ENCODE data around the gene NTF3.
"Not testable (repeated sequence)": the region's sequence is repeated elsewhere in the genome, so short reads cannot be mapped to it uniquely, and the experiment has no call there.

Gene NTF3

DNA sequence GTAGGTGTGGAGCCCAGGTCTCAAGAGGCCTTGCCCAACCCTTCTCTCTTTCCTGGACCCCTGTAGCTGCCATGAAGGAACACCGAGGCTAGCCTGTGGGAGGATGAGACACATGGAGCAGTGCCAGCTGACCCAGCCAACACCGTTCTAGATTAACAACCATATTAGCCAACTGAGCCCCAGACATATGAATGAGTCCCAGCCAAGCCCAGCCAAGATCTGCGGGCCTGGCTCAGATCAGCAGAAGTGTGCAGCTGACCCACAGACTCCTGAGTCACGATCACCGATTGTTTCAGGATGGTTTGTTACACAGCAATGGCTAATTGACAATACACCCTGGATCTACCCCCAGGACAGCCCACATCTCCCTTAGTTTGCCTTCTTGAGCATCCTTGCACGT lies 82.1 kb downstream of the NTF3 start:
- DNase-seq: no peak

DNA sequence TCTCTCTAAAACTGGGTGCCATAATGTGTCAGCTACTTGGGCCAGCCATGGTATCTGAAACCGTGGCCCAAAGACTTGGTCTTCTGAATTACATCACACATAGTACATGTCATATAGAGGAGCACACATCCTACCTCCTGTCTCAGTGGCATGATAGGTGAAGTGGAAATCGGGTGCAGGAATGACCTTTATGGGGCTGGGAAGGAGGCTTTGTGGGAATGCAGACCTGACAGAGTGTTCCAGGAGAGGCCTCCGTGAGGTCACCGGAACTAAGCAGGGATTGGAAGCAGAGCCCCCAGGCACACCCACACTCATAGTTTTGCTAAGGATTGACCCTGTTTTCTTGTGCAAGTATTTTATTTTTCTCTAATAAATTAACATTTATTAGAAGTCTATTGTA lies 82.6 kb downstream of the NTF3 start:
- no peak for DNase-seq

DNA sequence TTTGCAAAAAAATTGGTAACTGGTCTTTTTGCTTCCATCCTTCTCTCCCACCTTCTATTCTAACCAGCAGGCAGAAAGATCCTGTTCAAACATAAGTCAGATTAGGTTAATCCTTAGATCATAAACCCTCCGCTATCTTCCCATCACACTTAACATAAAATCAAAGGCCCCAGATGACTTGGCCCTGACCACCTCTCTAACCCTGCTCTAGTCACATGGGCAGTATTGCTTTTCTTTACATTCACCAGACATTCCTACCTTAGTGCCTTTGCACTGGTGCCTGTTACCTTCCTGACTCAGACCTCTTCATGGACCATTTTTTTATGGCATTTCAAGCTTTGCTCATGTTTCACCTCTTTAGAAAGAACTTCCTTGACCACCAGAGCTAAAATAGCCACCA lies 83.5 kb downstream of the NTF3 start:
- DNase-seq: no peak

DNA sequence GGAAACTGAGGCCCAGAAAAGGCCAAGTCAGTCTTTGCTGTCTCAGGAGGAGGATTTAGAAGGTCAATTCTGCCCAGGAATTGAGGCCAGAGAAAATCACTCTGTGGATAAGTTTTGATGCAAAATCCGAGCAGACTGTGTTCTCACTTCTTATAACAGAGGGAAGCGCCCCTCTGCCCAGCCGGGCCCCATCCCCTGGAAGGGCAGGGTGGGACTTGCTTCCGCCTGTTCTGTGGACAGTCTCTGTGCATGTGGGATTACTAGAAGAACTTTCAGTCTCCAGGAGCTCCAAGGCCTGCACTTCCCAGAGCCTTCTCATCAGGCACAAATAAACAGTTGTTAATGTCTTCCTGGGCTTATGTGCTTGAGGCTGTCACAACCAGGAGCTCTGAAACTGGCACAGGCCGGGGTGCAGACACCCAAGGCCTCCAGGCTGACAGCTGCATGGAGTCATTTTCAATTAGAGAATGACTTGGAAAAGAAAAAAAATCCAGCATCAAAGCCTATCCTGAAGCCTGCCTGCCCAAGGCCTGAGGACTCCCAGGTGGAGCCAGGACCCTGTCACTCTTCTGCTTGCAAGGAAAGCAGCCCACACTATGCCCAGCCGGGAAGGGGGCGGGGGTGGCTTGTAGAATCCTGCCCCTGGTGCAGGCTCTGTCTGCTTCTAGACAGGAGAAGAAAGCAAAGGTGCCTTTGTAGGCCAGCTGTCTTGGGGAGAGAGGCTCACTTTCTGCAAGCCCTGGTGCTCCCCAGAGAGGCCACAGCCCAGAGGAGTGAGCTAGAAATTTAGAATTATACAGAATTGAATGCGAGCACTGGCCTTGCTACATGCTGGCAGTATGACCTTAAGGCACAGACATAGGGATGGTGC lies 84.7 kb downstream of the NTF3 start:
- DNase-seq: no peak

DNA sequence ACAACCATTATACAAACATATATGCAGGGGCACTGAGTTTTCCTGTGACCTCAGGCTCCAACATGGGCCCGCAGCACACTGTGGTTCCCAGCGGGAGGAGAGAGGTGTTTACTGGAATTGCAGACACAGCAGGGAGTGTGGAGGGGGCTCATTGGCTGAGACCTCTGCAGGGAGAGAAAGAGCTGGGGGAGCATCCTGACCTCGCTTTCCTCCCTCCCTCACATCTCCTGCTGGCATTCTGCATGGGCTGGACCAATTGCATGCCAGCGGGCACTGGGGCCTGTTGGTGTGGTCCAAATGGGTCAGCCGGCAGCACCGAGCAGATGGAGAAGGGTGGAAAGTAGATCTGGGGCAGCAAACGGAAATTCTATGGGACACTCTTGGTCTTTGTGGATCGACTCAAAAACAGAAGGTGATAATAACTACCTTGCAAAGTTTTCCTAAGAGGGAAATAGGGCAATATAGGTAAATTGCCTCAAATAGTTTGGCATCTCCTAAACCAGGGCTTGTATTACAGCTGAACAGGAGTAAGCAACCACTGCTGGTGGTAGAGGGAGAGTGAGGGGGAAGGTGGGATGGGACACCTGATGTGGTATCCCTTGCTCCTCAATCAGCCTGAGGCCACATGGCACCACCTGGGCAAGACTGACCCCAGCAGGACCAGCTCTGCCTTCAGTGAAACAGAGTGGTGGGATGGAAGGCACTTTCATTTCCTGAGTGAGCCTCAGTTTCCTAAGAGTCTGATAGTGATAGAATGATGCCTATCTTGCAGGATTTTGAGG lies 86.9 kb downstream of the NTF3 start:
- no peak for DNase-seq

DNA sequence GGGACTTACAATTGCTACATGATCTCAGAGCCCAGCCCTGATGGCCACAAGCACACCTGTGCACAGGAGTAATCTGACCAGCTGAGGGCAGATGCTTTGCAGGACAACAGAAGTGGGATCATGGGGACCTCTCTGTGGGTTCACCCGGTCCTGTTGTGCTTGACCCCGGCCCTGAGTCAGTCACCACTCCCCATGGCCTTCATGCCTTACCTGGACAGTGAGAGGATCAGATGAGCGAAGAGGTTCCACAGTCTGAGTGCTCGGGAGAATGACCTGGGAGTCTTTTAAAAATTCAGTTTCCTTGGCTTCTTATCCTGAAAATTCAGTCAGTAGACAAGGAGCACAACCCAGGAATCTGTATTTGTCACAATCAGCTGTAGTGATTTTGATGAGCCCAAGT lies 88.1 kb downstream of the NTF3 start:
- no peak for DNase-seq

DNA sequence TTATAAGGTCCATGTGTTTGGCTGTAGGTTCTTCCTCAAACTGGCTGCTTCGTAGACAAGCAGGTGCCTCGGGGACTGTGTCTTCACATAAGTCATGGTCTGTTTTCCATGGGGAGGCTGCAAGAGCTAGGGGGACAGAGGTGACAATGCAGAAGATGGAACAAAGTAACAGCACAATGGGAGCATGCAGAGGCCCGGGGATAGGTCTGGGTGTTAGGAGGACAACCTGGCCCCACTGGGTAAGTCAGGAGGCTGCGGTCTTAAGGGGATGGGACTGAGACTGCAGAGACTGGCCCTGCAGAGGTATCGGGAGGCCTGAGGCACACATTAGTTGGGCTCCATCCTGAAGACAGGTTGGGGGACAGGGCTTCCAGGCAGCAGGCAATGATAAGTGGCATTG lies 88.9 kb downstream of the NTF3 start:
- DNase-seq: no peak

DNA sequence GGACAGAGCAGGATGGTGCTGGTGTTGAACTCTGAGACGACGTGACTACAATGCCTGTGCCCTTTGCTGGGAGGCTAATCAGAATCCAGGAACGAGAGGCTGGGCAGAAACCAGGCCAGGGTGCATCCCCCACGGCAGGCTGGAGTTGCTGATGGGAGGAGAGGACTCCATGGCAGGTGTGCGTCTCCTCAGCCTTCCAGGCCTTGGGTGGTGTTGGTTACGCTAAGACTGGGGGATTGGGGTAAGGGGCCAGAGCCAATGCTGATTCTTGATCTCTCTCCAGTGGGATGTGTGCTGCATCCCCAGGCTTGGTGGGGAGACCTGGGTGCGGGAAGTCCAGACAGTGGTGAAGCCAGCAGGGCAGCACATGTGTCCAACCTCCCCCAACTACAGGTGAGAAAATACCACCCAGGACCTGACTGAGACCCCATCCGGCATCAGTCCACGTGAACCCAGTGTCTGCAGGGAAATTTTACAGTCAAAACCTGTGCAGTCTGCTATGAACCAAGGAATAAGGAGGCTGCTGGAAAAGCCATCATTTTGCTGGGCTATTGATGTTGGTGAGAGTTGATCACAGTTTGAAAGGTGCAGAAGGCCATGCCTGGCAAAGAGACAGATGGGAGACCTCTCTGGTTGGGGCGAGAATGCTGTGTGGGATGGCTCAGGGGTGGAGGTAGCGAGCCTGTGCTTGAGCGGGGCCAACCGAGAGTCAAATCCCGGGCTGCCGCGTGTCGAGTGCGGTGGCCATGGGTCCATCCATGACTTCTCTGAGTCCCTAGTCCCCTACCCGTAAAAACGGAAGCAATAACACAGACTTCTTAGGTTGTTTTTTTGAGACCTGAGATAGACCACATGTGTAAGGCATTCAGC lies 89.8 kb downstream of the NTF3 start:
- DNase-seq: no peak

DNA sequence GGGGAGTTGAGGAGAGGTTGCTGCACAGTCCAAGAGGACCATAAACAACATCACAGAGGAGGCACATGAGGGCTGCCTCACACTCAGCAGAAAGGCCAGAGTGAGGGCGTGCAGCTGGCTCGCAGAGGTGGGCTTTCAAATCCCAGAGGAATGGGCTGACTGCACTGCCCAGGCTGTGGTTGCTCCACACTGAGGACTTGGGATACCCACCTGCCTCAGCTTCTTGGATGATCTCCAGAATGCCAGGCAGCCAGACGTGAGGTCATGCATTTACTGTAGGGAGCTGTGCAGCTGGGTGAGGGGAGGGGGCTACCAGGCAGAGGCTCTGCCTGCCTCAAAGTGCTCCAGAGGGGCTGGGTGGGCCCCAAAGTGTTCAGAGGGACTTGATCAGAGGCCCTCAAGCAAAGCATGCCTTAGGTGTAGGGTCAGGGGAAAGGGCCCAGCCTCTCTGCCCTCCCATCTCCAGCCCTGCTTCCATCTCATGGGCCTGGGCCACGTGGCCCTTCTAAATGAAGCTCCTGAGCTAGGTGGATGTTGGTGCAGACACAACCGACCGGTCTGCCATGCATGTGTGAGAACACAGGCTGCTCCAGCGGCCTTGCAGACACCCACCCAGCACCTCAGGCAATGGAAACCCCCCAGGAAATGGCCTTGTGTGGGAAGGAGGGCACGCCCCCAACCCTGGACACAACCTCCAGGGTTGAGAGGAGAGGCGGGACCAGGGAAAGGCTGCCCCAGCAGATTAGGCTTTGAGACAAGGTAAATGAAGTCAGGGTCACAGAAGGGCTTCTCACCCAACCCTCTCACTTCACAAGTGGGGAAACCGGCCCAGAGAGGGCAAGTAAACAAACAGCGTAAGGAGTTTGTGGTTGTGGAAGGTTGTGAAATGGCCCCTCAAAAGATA lies 90.8 kb downstream of the NTF3 start:
- no peak for DNase-seq

DNA sequence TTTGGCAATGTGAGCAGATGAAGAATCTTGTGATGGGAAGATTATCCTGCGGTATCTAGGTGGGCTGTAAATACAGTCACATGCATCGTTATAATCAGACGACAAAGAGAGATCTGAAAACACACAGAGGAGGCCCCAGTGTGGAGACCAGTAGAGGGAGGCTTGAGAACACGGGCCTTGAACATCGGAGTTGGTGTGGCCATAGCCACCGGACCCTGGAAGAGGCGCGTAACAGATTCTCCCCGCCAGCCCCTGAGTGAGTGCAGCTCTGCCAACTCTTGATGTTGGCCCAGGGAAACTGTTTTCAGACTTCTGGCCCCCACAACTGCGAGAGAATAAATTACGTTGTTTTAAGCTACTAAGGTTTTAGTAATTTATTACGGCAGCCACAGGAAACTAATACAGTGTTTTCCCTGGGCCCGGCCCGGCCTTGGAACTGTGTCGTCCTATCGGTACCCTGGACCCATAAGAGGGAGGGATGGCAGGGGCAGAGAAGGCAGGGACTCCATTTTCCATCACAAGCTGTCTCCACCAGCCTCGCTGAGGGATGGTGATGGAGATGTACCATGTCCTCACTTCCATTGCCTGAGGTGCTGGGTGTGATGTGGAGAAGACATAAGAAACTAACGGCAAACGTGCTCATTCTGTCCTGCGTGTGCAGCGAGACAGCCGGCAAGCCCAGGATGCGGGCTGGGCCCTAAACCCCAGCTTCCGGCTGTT lies 91.6 kb downstream of the NTF3 start:
- no peak for DNase-seq

DNA sequence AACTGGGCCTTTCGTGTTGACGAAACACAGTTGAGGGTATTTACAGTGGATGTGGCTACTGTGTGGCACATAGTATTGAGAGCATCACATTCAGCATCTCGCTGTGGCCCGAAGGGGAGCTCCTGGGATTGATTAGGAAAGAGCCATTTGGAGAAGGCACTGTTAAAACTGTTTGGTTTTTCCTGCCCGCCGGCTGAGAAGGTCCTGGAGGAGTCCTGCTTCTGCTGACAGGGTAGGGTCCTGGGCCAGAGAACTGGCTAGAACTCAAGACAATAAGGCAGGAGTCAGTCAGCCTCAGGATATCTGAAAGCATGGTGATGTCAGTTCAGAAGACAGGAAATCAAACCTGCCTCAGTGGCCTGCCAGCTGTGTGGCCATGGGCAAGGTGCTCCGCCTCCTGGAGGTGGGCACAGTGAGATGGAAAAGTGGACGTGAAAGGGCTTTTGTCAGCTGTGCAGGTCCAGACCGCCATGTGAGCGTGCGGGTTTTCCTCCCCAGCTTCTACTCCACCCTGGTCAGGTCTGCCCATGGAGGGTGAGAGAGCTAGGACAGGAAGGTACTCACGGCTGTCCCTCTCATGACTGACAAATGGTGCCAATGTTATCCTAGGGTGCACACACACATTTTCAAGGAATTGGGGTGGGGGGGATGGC lies 92.3 kb downstream of the NTF3 start:
- DNase-seq: no peak

DNA sequence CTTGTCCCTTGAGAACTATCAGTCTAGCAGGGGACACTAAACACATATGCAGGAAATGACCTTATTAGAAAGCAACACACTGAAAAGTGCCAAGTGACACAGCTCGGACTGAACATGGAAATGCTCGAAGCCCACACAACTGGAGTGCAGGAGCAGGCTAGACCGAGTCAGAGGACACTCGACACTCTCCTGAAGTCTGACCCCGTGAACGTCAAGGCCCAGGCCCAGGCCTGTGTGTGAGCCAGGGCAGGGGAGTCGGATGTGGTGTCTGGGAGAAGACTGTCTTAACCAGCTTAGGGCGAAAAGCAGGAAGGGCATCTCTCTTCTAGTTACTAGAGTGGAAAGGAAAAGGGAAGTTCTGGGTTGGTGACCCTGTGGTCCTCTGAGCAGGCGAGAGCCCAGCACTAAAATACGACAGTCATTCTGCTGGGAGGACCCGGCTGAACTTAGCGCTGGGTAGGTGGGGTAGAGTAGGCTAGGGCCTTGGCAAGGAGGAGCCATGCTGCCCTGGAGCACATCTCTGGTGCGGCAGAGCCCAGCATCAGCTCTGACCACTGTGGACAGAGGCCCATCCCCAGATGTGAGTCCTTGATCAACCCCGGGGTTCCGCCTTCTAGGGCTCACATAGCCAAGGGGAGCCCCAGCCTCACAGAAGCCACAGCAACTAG lies 93.0 kb downstream of the NTF3 start:
- DNase-seq: no peak

DNA sequence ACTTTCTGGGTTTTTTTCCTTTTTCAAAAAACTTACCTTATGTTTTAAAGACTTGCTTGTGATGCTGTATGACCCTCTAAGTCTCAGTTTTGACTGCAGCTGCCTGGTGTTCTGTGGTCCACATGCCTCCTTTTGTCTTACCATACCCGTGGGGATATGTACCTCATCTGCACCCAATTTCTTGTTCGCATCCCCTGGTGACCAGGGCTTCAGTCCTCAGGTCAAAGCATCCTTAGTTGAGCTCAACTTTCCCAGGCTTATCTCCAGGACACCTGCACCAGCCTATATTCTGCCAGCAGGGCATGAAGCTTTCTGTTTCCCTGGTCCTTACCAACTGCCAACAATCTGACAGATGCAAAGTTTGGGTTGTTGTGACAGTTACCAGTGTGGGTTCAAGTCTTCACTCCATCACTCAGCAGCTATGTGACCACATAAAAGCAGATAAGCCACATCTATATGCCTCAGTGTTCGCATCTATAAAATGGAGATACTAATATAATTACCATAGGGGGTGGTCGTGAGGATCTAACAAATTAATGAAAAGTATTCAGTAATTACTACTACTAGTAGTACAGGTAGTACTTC lies 94.0 kb downstream of the NTF3 start:
- DNase-seq: no peak

DNA sequence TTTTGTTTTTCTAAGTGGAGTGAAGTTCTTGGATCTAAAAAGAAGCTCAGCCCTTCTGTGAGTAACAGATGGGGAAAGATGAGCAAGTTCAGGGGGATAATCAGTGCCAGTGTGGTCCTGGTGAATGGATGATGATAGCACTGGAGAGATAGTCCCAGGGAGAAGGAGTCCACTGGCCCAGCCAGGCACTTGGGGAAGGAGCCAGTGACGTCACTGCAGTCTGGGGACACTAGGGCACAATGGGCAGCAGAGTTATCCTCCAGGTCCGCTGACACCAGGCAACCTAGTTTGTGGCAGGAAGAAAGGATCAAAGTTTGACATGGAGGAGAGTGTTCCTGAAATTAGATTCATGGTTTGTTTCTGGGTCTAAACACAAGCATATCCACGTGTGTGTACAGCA lies 101.5 kb downstream of the NTF3 start:
- DNase-seq: no peak

DNA sequence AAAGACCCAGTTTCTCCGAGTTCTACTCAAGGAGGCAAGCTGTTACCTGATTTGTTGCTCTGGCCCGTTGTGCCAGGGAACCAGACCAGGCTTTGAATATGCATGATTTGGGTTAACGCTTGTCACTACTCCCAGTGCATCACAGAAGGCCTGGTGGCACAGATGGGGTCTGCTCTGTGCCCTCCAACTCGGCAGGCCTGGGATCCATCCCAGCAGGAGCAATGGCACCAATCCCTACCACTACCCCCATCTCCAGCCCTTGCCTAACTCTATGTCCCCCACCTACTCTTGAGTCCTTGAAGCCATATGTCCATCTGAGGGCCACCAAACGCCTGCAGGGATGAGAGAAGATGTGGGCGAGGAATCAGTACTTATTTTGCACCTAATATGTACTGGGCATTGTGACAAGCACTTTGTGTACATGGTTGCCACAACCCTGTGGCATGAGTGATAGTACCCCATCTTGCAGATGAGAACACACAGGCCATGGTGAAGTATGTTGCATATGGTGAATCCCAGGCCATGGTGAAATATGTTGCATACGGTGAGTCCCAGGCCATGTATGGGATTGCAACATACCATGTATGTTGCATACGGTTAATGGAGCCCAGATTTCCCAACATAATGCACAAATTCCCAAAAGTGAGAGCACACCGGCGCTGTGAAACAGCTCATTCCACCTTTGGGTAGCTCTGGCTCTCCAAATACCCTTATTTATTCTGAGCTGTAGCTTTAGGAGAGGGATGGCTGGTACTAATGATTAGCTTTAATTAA lies 102.7 kb downstream of the NTF3 start:
- no peak for DNase-seq

DNA sequence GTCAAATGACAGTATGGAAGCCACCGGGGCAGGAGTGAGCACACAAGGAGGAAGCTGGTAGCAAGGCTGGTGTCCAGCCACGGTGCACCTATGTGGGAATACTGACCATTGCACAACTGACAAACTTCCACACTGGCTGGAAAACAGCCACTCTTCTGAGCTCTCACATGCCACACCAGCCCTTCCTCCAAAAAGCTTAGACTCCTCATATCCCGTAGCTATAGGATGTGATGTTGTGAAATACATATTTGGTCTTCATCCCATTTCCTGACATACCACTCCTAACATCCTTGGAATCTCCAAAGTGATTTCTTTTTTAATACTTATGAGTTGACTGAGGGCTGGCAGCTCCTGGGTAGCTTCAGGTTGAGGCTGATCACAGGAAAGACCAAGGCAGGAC lies 103.6 kb downstream of the NTF3 start:
- DNase-seq: no peak

DNA sequence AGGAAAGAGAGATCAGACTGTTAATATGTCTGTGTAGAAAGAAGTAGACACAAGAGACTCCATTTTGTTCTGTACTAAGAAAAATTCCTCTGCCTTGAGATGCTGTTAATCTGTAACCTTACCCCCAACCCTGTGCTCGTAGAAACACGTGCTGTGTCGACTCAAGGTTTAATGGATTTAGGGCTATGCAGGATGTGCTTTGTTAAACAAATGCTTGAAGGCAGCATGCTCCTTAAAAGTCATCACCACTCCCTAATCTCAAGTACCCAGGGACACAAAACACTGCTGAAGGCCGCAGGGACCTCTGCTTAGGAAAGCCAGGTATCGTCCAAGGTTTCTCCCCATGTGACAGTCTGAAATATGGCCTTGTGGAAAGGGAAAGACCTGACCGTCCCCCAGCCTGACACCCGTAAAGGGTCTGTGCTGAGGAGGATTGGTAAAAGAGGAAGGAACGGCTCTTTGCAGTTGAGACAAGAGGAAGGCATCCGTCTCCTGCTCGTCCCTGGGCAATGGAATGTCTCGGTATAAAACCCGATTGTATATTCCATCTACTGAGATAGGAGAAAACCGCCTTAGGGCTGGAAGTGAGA lies 105.2 kb downstream of the NTF3 start:
- DNase-seq: not testable (repeated sequence)

DNA sequence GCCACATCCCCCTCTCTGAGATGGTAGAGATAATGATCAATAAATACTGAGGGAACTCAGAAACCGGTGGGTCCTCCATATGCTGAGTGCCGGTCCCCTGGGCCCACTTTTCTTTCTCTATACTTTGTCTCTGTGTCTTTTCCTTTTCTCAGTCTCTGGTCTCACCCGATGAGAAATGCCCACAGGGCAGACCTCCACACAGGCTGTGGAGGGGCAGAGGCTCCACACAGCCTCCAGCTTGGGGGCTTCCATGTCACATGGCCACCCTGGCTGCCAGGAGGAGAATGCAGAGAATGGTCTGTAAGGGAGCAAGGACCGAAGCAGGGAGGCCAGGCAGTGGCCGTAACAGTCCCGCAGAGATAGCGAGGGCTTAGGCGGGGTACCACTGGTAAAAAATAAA lies 105.9 kb downstream of the NTF3 start:
- DNase-seq: no peak
